Activated naive CD8-positive, alpha-beta T cell treated with anti-CD3 and anti-CD28 coated beads, Interleukin-2, amount 50 U/mL, for 24 hours (primary cell): Measurements from ENCODE around the gene KIF2C.
A peak's percentile ranks its signal among the peaks of the same experiment; 100 is the strongest.

ENCODE experiments used
- ATAC-seq: fragments of 150-1000 bp; cut with Tn5 transposase; one replicate; pipeline ENCODE4 v1.10.0; 2021
- DNase-seq: peaks from one replicate; pipeline ENCODE4 v3.0.0; 2021
- H3K27ac Mint-ChIP-seq: one replicate; pipeline ENCODE4 v1.8.0; 2021; ENCODE audit warnings: mild to moderate bottlenecking, mixed read lengths
- H3K27me3 Mint-ChIP-seq: one replicate; pipeline ENCODE4 v1.8.0; 2021; ENCODE audit warnings: mixed read lengths
- H3K36me3 Mint-ChIP-seq: one replicate; pipeline ENCODE4 v1.8.0; 2021; ENCODE audit warnings: low read depth, mixed read lengths
- H3K4me1 Mint-ChIP-seq: one replicate; pipeline ENCODE4 v1.8.0; 2021; ENCODE audit warnings: mixed read lengths
- H3K4me3 Mint-ChIP-seq: one replicate; pipeline ENCODE4 v1.8.0; 2021; ENCODE audit warnings: mild to moderate bottlenecking, moderate library complexity, mixed read lengths
- H3K9me3 Mint-ChIP-seq: one replicate; pipeline ENCODE4 v1.8.0; 2021; ENCODE audit warnings: mixed read lengths

KIF2C gene

DNA sequence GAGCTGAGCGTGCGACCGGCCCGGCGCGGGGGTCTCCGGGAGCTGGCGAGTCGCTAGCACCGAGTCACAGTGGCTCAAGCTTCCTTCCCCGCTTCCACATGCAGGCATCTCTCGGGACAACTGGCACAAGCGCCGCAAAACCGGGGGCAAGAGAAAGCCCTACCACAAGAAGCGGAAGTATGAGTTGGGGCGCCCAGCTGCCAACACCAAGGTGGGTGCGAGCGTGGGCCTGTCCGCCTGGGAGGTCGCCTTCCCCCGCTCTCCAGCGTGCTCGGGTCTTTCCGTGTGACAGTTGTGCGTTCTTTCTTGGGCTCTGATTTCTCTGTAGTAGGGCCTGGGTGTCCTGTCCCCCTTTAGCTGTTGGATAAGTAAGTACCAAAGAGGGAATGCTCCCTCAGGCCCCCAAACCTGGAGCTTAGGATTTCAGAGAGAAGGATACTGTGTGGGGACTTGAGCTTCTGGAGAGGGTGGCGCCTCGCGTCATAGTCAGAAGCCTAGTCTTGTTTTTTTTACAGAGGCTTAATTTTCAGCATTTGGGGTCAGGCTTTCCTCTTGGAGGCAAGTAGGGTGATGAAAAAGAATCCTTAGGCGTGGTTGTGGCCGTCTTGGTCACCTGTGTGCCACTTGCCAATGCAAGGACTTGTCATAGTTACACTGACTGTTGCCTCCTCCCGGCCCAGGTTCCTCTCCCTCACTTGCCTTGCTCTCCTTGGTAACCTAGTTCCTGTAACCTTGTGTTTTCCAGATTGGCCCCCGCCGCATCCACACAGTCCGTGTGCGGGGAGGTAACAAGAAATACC lies 36.5 kb downstream of the KIF2C start:
- Mint-ChIP-seq H3K27ac (peak overlapping the region; percentile 95), H3K9me3 (no peaks in the 10 kb centered on the region), H3K4me3 (peak overlapping the region; percentile 94), H3K36me3 (peaks cover 62% of the 10 kb centered on the region), H3K27me3 (no peaks in the 10 kb centered on the region), H3K4me1 (peaks cover 36% of the 10 kb centered on the region)
- DNase-seq: peak; percentile 46
- no peak for ATAC-seq

- H3K9me3 Mint-ChIP-seq: no peaks in the 10 kb centered on the region
- peaks cover 36% of the 10 kb centered on the region for H3K4me1 Mint-ChIP-seq
- H3K4me3 Mint-ChIP-seq: peak overlapping the region; percentile 94
- DNase-seq (no peak), ATAC-seq (no peak)
- no peaks in the 10 kb centered on the region for H3K27me3 Mint-ChIP-seq
- peak overlapping the region; percentile 95 for H3K27ac Mint-ChIP-seq
- H3K36me3 Mint-ChIP-seq: peaks cover 68% of the 10 kb centered on the region
These were observed 37.1 kb downstream of the KIF2C start for GRCh38 chr1:44776730-44777068.

DNA sequence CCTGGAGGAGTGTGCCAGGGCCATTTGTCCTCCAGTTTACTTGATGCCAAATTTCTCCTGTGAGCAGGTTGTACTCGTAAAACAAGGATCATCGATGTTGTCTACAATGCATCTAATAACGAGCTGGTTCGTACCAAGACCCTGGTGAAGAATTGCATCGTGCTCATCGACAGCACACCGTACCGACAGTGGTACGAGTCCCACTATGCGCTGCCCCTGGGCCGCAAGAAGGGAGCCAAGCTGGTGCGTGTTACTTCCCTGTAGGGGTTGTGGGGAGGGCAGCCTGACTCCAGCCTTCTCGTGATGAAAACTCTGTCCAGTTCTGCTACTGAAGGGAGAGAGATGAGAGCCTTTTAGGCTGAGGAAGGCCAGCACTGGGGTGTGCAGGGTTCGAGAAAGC lies 37.9 kb downstream of the KIF2C start:
- H3K27ac Mint-ChIP-seq: peak overlapping the region; percentile 95
- peaks cover 68% of the 10 kb centered on the region for H3K36me3 Mint-ChIP-seq
- H3K4me3 Mint-ChIP-seq: peak overlapping the region; percentile 94
- H3K27me3 Mint-ChIP-seq: no peaks in the 10 kb centered on the region
- DNase-seq: no peak
- H3K9me3 Mint-ChIP-seq: no peaks in the 10 kb centered on the region
- ATAC-seq: no peak
- H3K4me1 Mint-ChIP-seq: peaks cover 39% of the 10 kb centered on the region

GRCh38 chr1:44777969-44778635 lies 38.5 kb downstream of the KIF2C start:
- H3K4me1 Mint-ChIP-seq: peaks cover 42% of the 10 kb centered on the region
- H3K27ac Mint-ChIP-seq: peak overlapping the region; percentile 95
- H3K36me3 Mint-ChIP-seq: peaks cover 70% of the 10 kb centered on the region
- no peaks in the 10 kb centered on the region for H3K27me3 Mint-ChIP-seq
- no peak for ATAC-seq
- H3K4me3 Mint-ChIP-seq: peak overlapping the region; percentile 94
- DNase-seq: no peak
- no peaks in the 10 kb centered on the region for H3K9me3 Mint-ChIP-seq

DNA sequence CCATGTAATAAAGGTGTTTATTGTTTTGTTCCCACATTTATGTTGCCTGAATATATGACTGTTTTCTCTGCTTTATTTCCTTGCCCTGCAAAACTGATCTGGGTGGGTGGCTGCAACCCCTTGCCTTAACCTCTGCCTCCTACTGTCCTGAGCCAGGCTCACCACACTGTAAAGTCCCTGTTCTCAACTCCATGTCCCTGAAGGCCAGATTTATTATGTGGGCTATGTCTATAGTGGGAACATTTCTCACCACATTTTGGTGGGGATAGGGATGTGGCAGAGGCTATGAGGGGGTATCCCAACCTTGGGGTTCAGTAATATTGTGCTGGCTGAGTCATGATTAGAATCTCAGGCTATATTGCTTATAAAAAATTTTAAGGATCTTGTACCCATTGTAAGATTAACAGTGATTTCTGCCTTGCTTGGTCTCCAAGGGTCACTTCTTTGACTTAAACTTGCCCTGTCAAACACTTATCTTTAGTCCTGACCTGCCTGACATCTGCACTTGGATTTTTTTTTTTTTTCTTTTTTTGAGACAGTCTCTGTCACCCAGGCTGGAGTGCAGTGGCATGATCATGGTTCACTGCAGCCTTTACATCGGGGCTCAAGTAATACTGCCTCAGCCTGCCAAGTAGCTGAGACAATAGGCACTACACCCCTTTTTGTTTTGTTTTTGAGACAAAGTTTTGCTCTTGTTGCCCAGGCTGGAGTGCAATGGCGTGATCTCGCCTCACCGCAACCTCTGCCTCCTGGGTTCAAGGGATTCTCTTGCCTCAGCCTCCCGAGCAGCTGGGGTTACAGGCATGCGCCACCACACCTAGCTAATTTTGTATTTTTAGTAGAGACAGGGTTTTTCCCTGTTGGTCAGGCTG lies 39.3 kb downstream of the KIF2C start:
- ATAC-seq (no peak), DNase-seq (no peak)
- no peaks in the 10 kb centered on the region for H3K27me3 Mint-ChIP-seq
- H3K9me3 Mint-ChIP-seq: no peaks in the 10 kb centered on the region
- H3K27ac Mint-ChIP-seq: peak overlapping the region; percentile 95
- H3K4me1 Mint-ChIP-seq: peaks cover 48% of the 10 kb centered on the region
- peaks cover 70% of the 10 kb centered on the region for H3K36me3 Mint-ChIP-seq
- peak overlapping the region; percentile 94 for H3K4me3 Mint-ChIP-seq

- ATAC-seq: no peak
- H3K4me1 Mint-ChIP-seq: peaks cover 54% of the 10 kb centered on the region
- H3K27ac Mint-ChIP-seq: no peak overlapping the region
- H3K27me3 Mint-ChIP-seq: no peaks in the 10 kb centered on the region
- H3K9me3 Mint-ChIP-seq: no peaks in the 10 kb centered on the region
- peaks cover 63% of the 10 kb centered on the region for H3K36me3 Mint-ChIP-seq
- no peak for DNase-seq
- peak overlapping the region; percentile 29 for H3K4me3 Mint-ChIP-seq
These were observed 41.0 kb downstream of the KIF2C start for GRCh38 chr1:44780583-44781121.

GRCh38 chr1:44783697-44784093 lies 44.1 kb downstream of the KIF2C start:
- H3K4me3 Mint-ChIP-seq: peak overlapping the region; percentile 67
- peaks cover 48% of the 10 kb centered on the region for H3K4me1 Mint-ChIP-seq
- peak overlapping the region; percentile 42 for H3K27ac Mint-ChIP-seq
- no peak for DNase-seq
- H3K9me3 Mint-ChIP-seq: no peaks in the 10 kb centered on the region
- no peak for ATAC-seq
- no peaks in the 10 kb centered on the region for H3K27me3 Mint-ChIP-seq
- peaks cover 33% of the 10 kb centered on the region for H3K36me3 Mint-ChIP-seq

- ATAC-seq (no peak), DNase-seq (no peak)
- H3K27ac Mint-ChIP-seq: peak overlapping the region; percentile 52
- peaks cover 26% of the 10 kb centered on the region for H3K36me3 Mint-ChIP-seq
- H3K4me1 Mint-ChIP-seq: peaks cover 43% of the 10 kb centered on the region
- no peaks in the 10 kb centered on the region for H3K27me3 Mint-ChIP-seq
- H3K4me3 Mint-ChIP-seq: peak overlapping the region; percentile 73
- H3K9me3 Mint-ChIP-seq: no peaks in the 10 kb centered on the region
These were observed 44.7 kb downstream of the KIF2C start for GRCh38 chr1:44784094-44785028.

GRCh38 chr1:44785029-44785380 lies 45.4 kb downstream of the KIF2C start:
- no peaks in the 10 kb centered on the region for H3K27me3 Mint-ChIP-seq
- peak overlapping the region; percentile 73 for H3K4me3 Mint-ChIP-seq
- H3K27ac Mint-ChIP-seq: peak overlapping the region; percentile 52
- no peaks in the 10 kb centered on the region for H3K9me3 Mint-ChIP-seq
- peaks cover 20% of the 10 kb centered on the region for H3K36me3 Mint-ChIP-seq
- ATAC-seq: no peak
- DNase-seq: no peak
- H3K4me1 Mint-ChIP-seq: peaks cover 43% of the 10 kb centered on the region

DNA sequence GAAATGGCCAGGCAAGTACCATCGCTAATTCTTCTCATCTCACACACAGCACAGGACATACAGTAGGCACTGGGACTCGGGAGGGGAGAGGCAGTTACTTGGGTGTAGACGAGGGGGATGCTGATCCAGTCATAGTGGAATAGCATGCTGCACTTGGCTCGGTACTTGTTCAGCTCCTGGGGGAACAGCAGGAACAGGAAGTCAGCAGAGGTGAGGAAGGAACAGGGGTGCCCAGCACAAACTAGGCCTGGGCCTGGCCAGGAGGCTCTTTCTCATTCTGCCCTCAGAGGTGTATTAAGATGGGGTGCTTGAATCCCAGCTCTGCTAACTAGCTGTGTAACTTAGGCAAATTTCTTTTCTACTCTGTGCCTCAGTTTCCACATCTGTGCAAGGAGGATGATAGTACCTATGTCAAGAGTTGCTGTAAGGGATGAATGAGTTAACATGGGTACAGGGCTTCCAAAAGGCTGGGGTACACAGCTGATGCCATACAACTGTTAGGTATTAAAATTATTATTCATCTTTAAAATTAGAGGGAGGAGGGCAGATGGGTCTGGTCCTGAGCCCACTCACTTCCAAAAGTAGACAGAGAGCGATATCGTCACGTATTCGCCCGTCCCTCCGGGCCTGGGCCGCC lies 46.0 kb downstream of the KIF2C start:
- DNase-seq (no peak), ATAC-seq (no peak)
- peak overlapping the region; percentile 73 for H3K4me3 Mint-ChIP-seq
- no peaks in the 10 kb centered on the region for H3K27me3 Mint-ChIP-seq
- no peaks in the 10 kb centered on the region for H3K9me3 Mint-ChIP-seq
- H3K36me3 Mint-ChIP-seq: peaks cover 13% of the 10 kb centered on the region
- peaks cover 39% of the 10 kb centered on the region for H3K4me1 Mint-ChIP-seq
- peak overlapping the region; percentile 87 for H3K27ac Mint-ChIP-seq

DNA sequence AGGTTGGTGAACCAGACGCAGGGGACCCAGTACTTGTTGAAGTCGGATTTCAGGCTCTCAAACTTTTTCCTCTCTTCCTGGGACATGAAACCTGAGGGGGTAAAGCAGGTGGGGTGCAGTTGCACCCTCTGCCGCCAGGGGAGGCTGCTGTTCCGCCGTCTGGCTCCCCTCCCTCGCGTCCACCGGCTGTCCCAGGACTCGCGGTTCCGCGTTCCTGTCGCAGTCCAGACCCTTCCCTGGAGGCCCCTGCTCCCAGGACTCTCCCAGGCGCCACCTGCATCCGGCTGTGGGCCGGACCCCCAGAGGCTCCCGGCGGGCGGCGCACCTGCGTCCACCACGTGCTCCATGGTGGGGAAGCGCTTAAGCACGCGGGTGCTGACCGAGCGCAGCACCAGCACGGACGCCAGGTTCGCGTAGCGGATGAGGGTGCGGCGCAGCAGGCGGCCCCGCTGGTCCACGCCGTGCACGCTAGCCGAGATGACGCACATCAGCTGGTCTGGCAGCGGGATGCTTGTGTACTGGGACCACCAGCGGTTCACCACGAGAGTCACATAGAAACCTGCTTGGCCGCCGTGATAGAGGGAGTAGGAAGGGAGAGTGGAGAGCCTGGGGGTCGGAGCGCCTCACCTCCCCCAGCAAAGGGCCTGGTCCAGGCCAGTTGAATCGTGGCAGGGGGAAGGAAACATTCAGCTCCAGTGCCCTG lies 46.7 kb downstream of the KIF2C start:
- H3K9me3 Mint-ChIP-seq: no peaks in the 10 kb centered on the region
- peak; percentile 69 for ATAC-seq
- peak; percentile 85 for DNase-seq
- peak overlapping the region; percentile 87 for H3K27ac Mint-ChIP-seq
- peak overlapping the region; percentile 73 for H3K4me3 Mint-ChIP-seq
- H3K4me1 Mint-ChIP-seq: peaks cover 37% of the 10 kb centered on the region
- no peaks in the 10 kb centered on the region for H3K27me3 Mint-ChIP-seq
- peaks cover 7% of the 10 kb centered on the region for H3K36me3 Mint-ChIP-seq

DNA sequence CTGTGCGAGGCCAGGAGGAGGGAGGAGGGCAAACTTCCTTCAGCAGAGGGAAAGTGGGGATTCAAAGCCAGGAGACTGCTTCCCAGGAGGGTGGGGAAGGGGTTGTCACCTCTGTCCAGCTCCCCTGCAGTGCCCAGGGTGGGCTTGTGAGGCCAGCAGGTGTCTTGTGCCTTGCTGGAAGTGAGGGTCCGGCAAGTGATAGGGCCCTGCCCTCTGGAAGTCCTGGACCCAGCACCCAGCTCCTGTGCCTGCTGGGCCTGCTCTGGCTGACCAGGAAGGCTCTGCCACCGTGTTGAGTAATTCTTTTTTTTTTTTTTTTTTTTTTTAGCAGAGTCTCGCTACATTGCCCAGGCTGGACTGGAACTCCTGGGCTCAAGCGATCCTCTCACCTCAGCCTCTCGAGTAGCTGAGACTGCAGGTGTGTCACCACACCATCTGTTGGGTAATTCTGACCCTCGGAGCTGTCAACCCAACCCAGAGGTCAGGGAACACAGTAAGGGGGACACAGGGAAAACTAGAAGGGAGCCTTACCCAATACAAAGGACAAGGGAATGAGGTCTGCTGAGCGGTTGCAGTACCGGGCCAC lies 47.3 kb downstream of the KIF2C start:
- no peaks in the 10 kb centered on the region for H3K9me3 Mint-ChIP-seq

More for the DNA sequence above, 47.3 kb downstream of the KIF2C start:
- H3K4me1 Mint-ChIP-seq: peaks cover 37% of the 10 kb centered on the region
- DNase-seq: no peak
- H3K27me3 Mint-ChIP-seq: no peaks in the 10 kb centered on the region
- peak overlapping the region; percentile 73 for H3K4me3 Mint-ChIP-seq
- peak overlapping the region; percentile 87 for H3K27ac Mint-ChIP-seq
- ATAC-seq: no peak
- H3K36me3 Mint-ChIP-seq: peaks cover 3% of the 10 kb centered on the region
